MCF 10A (cell line): ENCODE results near the gene HSP90AB1. TPM values are rescaled to one million over a fixed set of nuclear protein-coding genes. Genes with fewer than 3 reads are reported as not detected.

Experiments used
- BruUV-seq: library from RNA; stranded (reverse); fragments of 400-500 nt; replicated peaks from 2 replicates; lab custom pipeline; 2021; lab: Mats Ljungman, UMichigan
- CTCF ChIA-PET: fragments of 300-600 bp; sonication (Branson Sonifier 250); formaldehyde crosslinking; extraction: SDS; loops from one replicate; lab custom pipeline; 2021; ENCODE audit warnings: antibody characterized with exemption, inconsistent platforms; lab: Yijun Ruan, JAX
- POLR2A ChIA-PET: fragments of 300-600, 350-650 bp; sonication (Branson Sonifier 250); formaldehyde crosslinking; extraction: SDS; loops from one replicate; lab custom pipeline; 2020; ENCODE audit warnings: antibody characterized with exemption, inconsistent platforms; lab: Yijun Ruan, JAX
- DNase-seq: peaks from one replicate; pipeline ENCODE4 v3.0.0-alpha.2; 2018; ENCODE audit not compliant: unreplicated experiment
- H3K27ac Mint-ChIP-seq: one replicate; pipeline ENCODE4 v1.8.0; 2022; ENCODE audit warnings: mild to moderate bottlenecking, low read depth, mixed read lengths; ENCODE audit not compliant: unreplicated experiment
- H3K27me3 Mint-ChIP-seq: one replicate; pipeline ENCODE4 v1.8.0; 2022; ENCODE audit warnings: mixed read lengths; ENCODE audit not compliant: insufficient read depth, unreplicated experiment
- H3K36me3 Mint-ChIP-seq: one replicate; pipeline ENCODE4 v1.8.0; 2022; ENCODE audit warnings: mild to moderate bottlenecking, moderate library complexity, mixed read lengths; ENCODE audit not compliant: insufficient read depth, unreplicated experiment
- H3K4me1 Mint-ChIP-seq: one replicate; pipeline ENCODE4 v1.8.0; 2022; ENCODE audit warnings: mixed read lengths; ENCODE audit not compliant: insufficient read depth, unreplicated experiment
- H3K4me3 Mint-ChIP-seq: one replicate; pipeline ENCODE4 v1.8.0; 2022; ENCODE audit warnings: mild to moderate bottlenecking, moderate library complexity, mixed read lengths; ENCODE audit not compliant: unreplicated experiment
- H3K9me3 Mint-ChIP-seq: one replicate; pipeline ENCODE4 v1.8.0; 2022; ENCODE audit warnings: mixed read lengths; ENCODE audit not compliant: unreplicated experiment
- intact Hi-C: fragments of 100-400 bp; cut with micrococcal nuclease; formaldehyde crosslinking; loops from 2 replicates; pipeline ENCODE4 v1.14.1; 2022
- total RNA-seq: library from RNA; stranded (reverse); gene quantifications from 2 replicates; pipeline ENCODE4 v1.2.3, GENCODE V29; 2022
- TF ChIP-seq, protein P1 (sequence below): fragments of 200-600 bp; IDR thresholded peaks from one replicate; pipeline ENCODE4 v1.8.0; 2022; ENCODE audit warnings: antibody characterized with exemption, mild to moderate bottlenecking; ENCODE audit not compliant: unreplicated experiment

The HSP90AB1 gene
- total RNA-seq, 1 experiment from 2014 or later, result 577 TPM

DNA sequence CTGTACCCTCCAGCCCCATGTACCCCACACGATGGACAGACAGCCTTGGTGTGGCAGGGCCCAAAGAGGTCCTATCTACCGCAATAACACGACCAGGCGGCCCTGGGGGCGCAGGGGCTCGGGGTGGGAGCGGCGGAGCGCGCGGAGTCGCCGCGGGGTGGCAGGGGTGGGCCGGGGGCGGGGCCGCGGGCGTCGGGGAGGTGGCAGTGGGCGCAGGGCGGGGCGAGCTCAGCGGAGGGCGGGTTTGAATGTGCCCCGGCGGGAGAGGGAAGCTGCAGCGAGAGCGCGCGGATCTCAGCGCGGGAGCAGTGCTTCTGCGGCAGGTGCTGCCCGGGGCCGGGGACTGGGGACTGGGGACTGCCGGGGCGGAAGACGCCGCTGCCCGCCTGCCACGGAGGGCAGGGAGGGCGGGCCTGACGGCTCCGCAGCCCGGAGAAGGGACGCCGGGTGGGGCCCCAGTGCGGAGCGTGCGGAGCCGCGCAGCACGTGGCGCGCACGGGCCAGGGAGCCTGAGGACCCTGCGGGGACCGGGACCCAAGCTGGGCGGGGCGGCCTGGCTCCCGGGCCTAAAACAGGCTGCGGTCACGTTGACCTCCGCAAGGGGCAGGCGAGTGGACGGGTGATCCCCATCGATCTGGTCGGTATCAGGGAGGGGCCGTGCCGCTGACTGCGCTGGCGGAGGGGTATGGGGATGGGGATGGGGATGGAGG lies 23.4 kb upstream of the HSP90AB1 start, which contains the start of gene SLC29A1:
Gene SLC29A1 (plus strand): TSS at position 277 of the 710 bp plus-strand sequence. CDS start 3,719 bp downstream, outside the sequence.
- no TSS peak for BruUV-seq
- CTCF ChIA-PET, result interaction anchor here (1.1 to 6.0 kb wide), 6 partner anchors 12 to 51 kb away, joined by 3 to 52 read pairs (median 11); no protein-coding TSS in a partner anchor
- H3K36me3 Mint-ChIP-seq, result no peaks in the 10 kb centered on the region
- H3K27ac Mint-ChIP-seq, result peak within 1 kb of the TSS; percentile 19
- TF ChIP-seq, protein P1, sequence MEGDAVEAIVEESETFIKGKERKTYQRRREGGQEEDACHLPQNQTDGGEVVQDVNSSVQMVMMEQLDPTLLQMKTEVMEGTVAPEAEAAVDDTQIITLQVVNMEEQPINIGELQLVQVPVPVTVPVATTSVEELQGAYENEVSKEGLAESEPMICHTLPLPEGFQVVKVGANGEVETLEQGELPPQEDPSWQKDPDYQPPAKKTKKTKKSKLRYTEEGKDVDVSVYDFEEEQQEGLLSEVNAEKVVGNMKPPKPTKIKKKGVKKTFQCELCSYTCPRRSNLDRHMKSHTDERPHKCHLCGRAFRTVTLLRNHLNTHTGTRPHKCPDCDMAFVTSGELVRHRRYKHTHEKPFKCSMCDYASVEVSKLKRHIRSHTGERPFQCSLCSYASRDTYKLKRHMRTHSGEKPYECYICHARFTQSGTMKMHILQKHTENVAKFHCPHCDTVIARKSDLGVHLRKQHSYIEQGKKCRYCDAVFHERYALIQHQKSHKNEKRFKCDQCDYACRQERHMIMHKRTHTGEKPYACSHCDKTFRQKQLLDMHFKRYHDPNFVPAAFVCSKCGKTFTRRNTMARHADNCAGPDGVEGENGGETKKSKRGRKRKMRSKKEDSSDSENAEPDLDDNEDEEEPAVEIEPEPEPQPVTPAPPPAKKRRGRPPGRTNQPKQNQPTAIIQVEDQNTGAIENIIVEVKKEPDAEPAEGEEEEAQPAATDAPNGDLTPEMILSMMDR, result no peak
- peak within 1 kb of the TSS; percentile 68 for H3K4me3 Mint-ChIP-seq
- intact Hi-C loops, result no loop called here
- peaks cover 51% of the 10 kb centered on the region for H3K4me1 Mint-ChIP-seq
- H3K9me3 Mint-ChIP-seq, result no peaks in the 10 kb centered on the region
- peak; percentile 46 for DNase-seq
- no peaks in the 10 kb centered on the region for H3K27me3 Mint-ChIP-seq
- POLR2A ChIA-PET, result interaction anchor here (0.5 to 5.4 kb wide), 10 partner anchors 10 to 127 kb away, joined by 3 to 62 read pairs (median 4); partner anchors contain the start of gene HSP90AB1

DNA sequence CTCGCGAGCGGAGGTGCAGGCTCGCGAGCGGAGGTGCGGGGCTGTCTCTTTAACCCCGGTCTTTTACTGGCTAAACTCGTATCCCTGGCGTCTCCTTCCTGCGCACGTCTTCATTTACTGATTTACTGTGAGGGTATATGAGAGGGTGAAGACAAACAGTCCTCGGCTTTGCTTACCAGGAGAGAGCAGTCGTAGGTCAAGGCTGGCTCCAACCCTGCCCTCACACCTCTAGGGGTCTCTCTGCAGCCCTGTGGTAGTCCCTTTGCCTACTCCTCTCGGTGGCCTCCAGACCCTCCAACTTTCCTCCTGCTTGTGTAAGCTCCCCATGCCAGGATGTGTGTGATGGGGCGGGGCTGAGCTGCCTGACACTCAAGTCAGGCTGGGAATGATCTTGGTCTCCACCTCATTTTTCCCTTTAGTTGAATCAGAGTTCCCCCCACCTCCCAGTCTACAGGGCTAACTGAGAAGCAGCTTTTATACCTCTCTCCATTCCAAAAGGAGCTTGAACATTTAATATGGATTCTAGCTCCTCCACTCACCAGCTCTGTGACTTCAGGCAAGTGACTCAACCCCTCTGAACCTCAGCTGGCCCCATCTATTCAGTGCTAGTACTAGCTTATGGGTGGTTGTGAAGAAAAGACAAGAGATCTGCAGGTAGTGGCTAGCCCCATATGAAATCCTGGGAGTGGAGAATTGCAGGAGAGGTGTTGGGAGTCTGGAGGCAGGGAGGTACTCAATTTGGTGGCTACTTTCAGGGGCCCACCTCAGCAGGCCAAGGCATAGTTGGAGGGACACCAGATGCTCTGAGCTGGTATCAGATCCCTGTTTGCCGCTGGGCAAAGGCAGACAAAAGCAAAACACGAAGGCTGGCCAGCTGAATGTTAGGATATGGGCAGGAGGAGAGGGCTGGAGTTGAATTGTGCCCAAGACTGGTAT lies 22.6 kb upstream of the HSP90AB1 start:
- H3K27ac Mint-ChIP-seq, result peak overlapping the region; percentile 19
- H3K9me3 Mint-ChIP-seq, result no peaks in the 10 kb centered on the region
- H3K4me3 Mint-ChIP-seq, result peak overlapping the region; percentile 68
- no peaks in the 10 kb centered on the region for H3K36me3 Mint-ChIP-seq
- ChIA-PET CTCF (interaction anchor here (0.6 to 6.0 kb wide), 11 partner anchors 11 to 1316 kb away, joined by 3 to 52 read pairs (median 4); no protein-coding TSS in a partner anchor), POLR2A (interaction anchor here (0.5 to 5.4 kb wide), 9 partner anchors 10 to 116 kb away, joined by 3 to 62 read pairs (median 3); partner anchors contain the start of gene HSP90AB1)
- no peaks in the 10 kb centered on the region for H3K27me3 Mint-ChIP-seq
- peaks cover 53% of the 10 kb centered on the region for H3K4me1 Mint-ChIP-seq
- intact Hi-C loops, result no loop called here
- TF ChIP-seq, protein P1, result no peak
- no TSS peak for BruUV-seq
- DNase-seq, result no peak

DNA sequence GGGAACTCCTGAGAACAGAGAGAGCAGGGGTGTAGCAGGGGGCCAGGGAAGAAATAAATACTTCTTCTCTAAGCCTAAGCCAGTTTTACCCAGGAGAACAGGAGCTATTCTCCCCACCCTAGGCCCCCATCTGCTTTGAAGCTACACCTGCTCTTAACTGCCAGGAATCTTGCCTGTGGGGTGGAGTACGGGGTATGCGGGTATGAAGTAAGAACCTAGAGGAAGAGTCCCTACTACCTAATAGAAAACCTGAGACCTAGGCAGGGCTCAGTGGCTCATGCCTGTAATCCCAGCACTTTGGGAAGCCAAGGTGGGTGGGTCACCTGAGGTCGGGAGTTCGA lies 22.0 kb upstream of the HSP90AB1 start:
- no peak overlapping the region for H3K27ac Mint-ChIP-seq
- CTCF ChIA-PET, result interaction anchor here (0.6 to 6.0 kb wide), 12 partner anchors 10 to 1316 kb away, joined by 3 to 52 read pairs (median 4); no protein-coding TSS in a partner anchor
- BruUV-seq, result no TSS peak

More for the DNA sequence above, 22.0 kb upstream of the HSP90AB1 start:
- DNase-seq, result no peak
- H3K4me1 Mint-ChIP-seq, result peaks cover 56% of the 10 kb centered on the region
- intact Hi-C loops, result no loop called here
- no peaks in the 10 kb centered on the region for H3K27me3 Mint-ChIP-seq
- POLR2A ChIA-PET, result interaction anchor here (0.6 to 5.4 kb wide), 7 partner anchors 10 to 115 kb away, joined by 3 to 62 read pairs (median 4); partner anchors contain the start of gene HSP90AB1
- H3K9me3 Mint-ChIP-seq, result no peaks in the 10 kb centered on the region
- peak overlapping the region; percentile 68 for H3K4me3 Mint-ChIP-seq
- TF ChIP-seq, protein P1, result no peak
- H3K36me3 Mint-ChIP-seq, result no peaks in the 10 kb centered on the region
